HG02970 (cell line): ENCODE data around the gene SYNE1.
"Not testable (repeated sequence)": the region's sequence is repeated elsewhere in the genome, so short reads cannot be mapped to it uniquely, and the experiment has no call there.

Experiments used
- ATAC-seq: cut with Tn5 transposase; IDR thresholded peaks from one replicate; pipeline ENCODE4 v1.9.1; 2021; ENCODE audit warnings: mild to moderate bottlenecking, moderate library complexity, moderate number of reproducible peaks; ENCODE audit not compliant: unreplicated experiment, low FRiP score

SYNE1 gene

DNA sequence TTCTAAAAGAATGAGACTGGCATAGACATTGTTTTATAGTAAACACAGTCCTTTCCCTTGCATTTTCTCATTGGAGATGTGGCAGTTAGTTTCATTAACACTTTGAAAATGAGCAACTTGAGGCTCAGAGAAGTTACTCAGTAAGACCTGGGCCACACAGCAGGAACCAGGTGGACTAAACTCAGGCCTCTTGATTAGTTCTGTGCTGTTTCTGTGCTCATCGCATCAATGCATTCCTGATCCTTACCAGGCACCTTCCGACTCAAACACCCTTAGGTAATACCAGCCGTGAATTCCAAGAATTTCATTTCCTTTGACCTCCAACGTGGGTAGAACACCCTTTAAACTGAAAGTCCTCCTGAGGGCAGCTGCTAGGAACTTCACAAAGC lies 466.9 kb downstream of the SYNE1 start:
- ATAC-seq, result no peak

DNA sequence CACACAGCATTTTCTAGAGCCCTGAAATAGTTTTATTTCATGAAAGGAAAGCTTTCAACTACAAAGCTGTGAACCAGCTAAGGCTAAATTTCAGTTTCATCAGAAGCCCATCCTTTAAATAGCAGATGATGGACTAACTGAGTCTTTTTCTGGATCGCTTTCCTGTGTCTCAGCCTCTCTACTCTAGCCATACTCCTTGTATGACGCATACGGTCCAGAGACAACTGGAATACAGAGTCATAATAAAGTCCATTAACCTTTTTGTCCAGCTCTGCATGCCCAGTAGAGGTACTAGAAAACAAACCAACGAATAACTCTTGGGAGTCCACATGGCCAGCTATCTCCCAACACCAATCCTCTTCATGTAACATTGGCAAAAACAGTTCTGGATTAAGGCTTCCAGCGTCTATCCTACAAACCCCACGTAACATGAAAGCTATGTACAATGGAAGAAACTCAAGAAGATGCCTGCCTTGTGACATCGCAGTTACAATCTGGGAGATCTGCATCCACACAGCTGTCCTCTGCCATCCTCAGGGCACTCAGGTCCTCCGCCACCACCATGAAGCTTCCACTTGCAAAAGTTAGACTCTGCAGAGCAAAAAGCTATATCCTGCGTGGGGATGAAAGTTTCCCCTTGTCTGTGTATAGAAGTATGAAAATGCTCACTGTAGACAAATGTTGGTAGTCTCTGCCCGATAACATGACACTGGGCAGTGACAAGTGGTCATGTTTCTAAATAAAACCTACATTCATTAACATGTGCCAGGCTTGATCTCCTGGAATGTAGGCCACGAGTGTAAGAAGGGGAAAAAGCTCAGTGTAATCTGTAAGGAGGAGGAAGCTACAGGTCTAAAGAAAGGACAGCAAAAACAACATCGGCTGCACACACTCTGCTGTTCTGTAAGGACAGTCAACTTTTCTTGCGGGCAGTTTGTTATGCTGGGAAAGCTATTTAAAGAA lies 469.2 kb downstream of the SYNE1 start:
- ATAC-seq, result no peak

DNA sequence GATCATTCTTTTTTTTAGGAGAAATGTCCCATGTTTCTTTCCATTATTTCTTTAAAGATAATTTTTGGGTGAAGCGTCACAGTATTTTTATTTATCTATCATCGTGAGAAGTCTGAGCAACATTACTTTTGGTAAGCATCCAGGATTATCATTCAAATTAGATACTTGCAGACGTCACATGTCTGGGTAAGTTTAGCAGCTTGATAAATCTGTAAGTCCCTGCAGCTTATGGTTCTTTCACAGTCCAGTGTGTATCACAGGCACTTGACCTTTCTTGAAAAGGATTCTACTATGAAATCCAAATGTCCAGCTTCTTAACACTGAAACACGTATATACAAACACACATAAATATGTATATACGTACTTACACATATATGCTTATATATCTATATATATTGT lies 470.3 kb downstream of the SYNE1 start:
- ATAC-seq, result no peak

DNA sequence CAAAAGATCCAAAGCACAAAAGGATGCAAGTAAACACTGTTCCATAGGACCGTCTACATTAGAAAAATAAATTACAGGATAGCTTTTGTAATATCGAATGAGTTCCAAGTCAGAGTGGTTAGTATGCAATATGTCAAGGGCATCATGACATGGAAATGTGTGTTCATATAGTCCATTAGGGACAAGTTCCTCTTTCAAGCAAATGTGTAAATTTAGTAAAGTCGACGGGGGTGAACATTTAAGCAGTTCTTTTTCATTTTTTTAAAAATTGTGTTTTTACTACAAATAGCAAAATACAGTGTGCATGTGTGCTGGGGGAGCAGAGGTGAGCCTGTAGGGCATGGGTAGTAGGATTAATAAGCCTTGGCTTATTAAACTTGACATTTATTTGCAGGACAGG lies 470.7 kb downstream of the SYNE1 start:
- no peak for ATAC-seq

DNA sequence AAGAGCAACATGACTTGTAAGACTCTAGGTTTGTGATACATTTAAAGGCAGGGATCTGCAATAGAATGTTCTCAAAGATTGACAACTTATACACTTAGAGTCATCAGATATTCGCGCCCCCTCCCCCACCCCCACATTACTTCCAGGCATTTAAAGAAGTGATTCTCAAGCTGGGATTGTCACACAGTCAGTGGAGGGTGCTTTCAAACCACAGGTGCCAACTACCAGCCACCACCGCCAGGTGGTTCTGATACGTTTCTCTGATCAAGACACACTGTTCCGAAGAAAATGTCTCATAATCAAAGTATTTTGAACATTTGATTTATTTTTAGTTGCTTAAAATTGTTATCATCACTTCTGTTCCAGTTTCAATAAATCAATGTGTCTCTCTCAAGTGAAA lies 472.2 kb downstream of the SYNE1 start:
- no peak for ATAC-seq

DNA sequence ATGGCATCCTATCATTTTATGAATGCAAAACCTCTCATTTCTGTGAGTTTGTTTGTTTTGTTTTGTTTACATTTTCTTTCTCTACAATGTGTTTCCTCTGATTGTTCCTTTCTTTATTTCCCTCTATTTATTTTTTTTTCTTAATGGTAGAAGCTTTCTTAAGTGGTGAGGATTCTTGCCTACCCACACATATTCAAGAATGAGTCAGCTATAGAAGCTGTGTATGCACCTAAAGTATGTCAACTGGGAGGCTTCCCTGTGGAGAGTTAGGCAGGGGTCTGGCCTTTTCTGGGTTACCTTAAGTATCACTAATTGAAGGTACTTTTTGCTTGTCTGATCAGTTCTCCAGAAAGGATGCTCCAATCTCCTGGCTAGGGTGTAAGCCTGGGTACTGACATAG lies 475.7 kb downstream of the SYNE1 start:
- no peak for ATAC-seq

DNA sequence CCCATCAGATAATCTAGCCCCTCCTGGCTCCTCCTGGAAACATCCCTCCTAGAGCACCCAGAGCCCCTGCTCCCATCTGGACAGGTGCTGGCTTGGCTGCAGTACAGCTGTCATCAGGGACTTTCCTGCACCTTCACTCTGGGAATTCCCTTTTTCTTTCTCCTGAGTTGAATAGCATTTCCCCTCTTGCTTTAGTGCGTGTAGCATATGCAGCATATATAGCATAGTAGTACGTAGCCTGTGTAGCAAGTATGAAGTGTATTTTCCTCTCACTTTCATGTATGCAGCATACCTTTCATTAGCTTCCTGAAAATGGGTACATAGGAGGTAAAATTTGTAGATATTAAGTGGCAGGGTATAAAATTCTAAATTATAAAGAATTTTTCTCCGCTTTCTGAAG lies 476.8 kb downstream of the SYNE1 start:
- peak; percentile 92 for ATAC-seq

DNA sequence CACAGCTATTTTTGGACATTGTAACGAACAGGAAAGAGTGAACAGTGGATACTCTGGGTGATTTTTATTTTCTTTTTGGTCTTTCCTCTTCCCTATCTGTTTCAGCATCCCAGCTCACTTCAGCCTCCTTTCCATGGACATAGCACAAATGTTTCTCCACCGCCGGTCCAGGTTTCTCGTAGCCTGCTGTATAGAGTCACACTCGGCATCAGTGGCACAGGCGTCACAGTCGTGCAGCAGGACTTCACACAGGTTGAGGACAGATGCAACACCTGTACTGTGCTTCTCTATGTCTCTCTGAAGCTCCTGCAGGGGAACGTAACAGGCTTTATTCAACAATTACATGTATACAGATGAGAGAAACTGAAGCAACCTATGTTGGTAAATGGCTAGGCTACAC lies 481.4 kb downstream of the SYNE1 start:
- ATAC-seq, result no peak

DNA sequence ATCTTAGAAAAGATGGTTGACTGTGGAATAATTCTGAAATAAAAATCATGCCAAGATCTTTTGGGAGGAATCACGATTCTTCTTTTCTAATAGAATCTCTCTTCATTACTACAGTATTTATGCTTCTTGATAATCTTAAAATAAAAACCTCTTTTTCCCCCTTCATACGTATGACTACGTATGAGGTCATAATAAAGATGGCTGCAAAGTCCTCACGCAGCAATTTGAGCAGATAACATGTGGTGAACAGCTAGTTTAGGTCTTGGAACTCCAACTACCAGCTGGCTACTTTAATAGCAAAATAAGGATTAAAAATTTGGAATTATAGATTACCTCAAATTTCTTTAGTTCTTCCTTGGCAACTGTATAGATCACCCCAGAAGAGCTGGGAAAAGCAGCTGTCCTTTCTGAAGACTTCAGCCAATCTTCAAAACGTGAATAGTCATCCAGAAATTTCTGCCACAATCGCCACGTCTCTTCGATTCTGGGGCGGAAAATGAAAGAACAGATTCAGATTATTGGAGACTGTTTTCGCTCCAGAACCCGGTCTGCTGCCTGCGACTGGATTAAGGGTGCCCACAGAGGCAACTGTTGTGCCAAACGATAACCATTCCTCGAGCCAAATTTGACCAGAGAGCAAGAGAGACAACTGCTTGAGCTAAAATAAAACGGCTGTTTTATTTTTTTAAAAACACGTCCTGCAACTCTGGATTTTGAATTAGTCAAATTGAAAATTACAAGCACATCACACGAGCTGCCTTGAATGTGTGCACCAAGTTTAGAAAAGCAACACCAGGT lies 482.4 kb downstream of the SYNE1 start:
- ATAC-seq, result no peak

DNA sequence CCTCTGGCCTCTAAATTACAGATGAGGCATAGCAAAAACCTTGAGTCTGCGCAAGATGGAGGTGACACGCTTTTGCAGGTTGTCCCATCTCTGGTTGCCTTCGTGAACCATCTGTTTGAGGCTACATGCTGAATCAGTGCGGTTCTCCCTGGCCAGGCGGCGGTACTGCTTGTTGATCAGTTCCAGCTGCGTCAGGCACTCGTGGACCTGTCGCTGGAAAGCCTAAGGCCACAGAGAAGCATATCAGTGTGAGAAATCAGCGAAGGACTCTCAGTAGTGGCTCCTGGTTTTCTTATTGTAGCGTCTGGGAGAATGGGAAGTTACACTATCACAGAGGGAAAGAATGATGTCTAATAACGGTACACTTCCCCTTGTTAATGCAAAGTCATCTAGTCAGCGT lies 485.2 kb downstream of the SYNE1 start:
- no peak for ATAC-seq

DNA sequence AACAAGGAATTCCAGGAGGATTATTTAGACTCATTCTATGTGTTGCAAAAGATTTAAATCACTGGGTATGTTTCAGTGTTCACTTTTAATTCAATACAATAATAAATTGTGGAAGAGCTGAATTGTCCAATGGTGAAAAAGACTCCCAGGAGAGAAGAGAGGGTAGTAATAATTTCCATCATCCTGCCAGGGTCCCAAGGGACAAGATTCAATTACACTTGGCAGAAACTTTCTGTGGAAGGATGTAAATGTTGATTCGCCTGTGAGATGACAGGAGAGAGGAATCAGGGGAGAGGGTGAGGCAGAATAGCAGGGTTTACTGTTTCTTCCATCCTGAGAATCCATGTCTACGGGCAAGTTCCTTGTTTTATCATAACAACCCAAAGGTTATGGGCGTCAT lies 487.0 kb downstream of the SYNE1 start:
- no peak for ATAC-seq

DNA sequence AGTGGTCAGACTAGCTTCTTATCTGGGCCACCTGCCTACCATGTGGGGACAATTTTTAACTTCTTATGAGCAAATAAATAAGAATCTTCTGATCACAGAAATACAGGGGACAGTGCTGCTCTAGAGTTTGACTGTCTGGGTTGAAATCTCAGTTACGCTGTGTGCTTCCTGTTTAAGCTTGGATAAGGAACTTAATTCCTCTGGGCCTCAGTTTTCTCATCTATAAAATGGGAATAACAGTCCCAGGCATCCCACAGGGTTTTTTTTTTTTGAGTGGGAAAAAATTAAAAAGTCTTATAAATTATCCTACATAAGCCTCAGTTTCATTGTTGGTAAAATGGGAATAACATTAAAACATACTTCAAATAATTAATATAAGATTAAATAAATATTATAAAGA lies 488.8 kb downstream of the SYNE1 start:
- ATAC-seq, result no peak

DNA sequence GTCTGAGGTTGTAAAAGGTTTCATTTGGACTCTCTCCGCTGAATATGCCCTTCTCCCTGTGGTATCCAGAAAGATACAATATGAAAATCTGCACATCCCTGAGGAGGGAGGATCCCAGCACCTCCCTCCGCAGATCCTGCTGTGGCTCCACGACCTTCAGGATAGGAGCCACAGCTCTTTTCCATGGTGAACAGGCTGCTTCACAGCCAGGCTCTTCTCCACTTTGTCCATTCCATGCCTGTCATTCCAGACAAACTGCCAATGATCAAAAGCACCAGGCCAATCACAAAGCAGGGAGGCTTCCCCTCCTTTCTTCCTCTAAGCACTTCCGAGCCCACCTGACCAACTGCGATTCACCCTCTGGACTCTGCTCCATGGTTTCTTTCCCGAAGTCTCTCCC lies 489.9 kb downstream of the SYNE1 start:
- ATAC-seq, result no peak

DNA sequence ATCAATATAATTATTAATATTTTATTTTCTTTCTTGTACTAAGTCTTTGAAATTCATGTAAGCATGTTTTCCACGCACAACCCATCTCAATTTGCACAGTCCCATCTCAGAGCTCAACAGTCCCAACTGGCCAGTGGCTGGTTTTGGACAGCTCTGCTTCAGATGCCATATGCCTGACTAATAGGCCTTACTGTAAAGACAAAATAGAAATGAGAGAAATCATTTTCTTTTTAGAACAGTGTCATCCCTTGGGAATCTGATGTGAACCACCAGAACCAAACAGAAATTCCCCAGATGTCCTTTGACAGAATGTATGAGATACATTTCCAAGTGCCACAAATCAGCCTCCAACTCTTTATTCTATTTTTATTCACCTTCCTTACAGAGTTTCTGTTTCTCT lies 490.8 kb downstream of the SYNE1 start:
- no peak for ATAC-seq

DNA sequence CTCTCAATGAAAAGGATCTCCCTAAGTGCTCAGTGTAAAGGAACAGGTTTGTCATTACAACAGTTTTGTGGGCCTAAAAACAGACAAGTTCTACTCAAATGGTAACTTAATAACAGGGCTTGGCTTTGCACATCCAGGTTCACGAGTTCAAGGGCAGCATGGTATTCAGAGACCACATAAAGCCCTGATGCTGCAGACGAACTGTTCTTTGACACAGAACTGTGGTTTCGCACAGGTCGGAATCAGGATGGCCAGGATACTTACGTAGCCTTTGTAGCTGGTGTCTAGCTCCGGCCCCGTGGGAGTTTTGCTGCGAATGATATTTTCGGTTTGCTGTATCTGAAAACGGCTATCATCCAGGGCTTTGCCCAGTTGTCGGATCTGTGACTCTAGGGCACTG lies 493.8 kb downstream of the SYNE1 start:
- ATAC-seq, result no peak

DNA sequence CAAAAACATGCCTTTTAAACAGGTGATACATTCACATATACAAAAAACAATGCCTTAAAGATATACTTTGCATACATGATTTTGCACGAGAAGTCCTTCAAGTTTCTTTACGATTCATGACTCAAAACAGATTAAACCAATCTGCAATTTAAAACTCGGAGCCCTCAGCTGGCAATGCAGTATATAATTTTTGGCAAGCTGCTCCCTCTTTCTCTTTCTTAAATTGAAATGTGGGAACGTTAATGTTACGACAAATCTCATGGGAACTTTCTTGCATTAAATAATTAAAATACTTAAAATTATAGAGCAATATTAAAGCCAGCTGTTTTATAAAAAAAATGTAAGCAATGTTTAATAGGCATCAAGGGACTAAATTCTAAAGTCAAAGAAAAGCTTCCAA lies 495.1 kb downstream of the SYNE1 start:
- no peak for ATAC-seq

DNA sequence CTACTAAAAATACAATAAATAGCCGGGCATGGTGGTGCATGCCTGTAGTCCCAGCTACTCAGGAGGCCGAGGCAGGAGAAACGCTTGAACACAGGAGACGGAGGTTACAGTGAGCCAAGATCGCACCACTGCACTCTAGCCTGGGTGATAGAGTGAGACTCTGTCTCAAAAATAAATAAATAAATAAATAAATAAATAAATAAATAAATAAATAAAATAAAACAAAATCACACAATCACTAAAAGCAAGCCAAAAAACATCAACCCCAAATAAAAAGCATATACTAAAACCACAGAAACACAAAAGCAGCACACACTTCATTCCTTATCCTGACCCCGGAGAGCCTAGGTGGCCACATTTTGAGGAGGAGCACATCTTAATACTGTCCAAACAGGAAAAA lies 498.8 kb downstream of the SYNE1 start:
- not testable (repeated sequence) for ATAC-seq

DNA sequence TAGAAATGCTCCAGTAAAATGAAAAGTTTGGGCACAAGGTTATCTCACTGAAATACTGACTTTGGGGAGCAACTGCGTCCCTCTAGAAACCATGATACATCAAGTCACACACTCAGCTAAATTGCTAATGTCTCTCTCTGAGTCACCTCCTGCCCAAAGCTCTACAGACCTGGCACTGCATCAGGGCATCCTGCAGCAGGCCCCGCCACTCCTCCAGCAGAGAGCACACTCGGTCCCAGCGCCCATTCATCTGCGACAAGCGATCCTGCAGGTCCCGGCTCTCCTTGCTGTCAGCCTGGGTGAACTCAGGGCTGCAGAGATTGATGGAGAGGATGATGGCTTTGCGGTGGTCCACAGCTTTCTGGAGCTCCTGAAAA lies 500.7 kb downstream of the SYNE1 start:
- ATAC-seq, result no peak

DNA sequence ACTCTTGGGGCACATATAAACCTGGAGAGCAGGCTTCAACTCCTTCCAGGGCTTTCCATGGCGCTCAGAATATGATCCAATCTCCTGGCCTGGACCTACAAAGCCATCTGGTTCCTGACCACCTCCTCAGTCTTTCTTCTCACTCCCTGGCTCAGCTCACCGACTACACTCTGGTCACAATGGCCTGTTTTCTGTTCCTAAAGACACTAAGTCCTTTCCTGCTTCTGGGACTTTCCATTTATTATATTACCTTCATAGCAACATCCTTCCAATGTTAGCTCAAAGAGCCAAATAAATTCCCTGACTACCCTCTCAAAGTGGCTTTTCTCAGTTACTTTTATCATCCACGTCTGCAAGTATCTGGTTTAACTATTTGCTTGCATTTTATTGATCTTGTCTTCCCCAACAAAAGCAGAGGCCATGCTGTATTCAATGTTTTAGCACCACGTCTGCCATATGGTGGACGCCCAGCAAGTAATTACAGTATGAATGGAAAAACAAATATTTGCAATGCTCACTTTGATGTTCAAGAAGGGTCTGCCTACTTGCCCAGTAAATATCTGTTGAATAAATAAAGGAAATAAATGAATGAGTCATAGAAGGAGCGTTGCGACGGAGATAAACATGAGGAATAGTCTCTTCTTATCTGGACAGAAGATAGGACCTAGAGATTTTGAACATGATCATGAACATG lies 501.3 kb downstream of the SYNE1 start:
- ATAC-seq, result no peak

DNA sequence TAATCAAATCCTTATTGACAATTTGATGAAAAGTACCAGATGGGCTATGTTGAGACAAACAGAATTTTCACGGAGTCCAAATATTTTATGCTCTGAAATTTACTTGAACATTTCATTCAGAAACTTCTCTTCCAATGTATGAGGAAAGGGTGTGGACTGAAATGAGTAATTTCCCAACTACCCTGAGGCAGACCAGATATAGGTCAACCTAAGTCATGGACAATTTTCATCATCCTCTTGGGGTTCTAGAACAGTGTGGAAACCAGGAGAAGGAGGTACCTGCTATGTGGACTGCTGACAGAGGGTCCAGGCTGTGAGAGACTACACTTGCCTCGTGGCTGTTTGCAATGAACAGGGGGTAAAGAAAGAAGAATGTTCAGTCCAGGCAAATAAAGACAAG lies 506.7 kb downstream of the SYNE1 start:
- ATAC-seq, result no peak

DNA sequence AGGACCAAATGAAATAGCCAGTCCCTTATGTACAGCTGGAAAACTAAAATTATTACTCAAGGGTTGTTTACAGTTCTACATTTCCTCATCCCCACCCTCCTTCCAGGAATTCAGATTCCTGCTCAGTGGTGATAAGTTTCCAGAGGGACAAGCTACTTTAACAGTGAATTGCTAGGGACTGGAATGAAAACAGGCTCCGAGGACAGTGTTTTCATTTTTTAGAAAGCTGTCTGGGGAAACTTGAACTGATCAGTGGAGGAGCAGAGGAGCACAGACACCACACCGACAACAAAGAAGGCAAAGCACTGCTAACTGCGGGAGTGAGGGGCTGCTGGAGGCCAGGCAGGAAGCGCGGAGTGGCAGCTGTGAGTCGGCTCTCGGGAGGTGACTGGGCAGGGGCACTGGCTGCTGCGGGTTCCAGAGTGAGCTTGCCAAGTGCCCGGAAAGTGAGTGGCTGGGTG lies 507.4 kb downstream of the SYNE1 start:
- ATAC-seq, result no peak
